Lung (tissue), 12 donors: ENCODE data around the gene MOB4. TPM values are rescaled to one million over a fixed set of nuclear protein-coding genes. Genes with fewer than 3 reads are reported as not detected.
"Not testable (repeated sequence)": the region's sequence is repeated elsewhere in the genome, so short reads cannot be mapped to it uniquely, and the experiment has no call there.

Experiments used
- ATAC-seq: fragments of 200-7000 bp; cut with Tn5 transposase; one replicate; pipeline ENCODE4 v1.9.1; 2020; ENCODE audit warnings: moderate number of reproducible peaks; ENCODE audit not compliant: insufficient read depth, low FRiP score
- DNase-seq, 3 donors: peaks; one replicate each; pipeline ENCODE4 v3.0.0-alpha.2; 2013 to 2017
- H3K27ac ChIP-seq, 2 donors: one replicate each; pipeline ENCODE4 v1.5.1; 2013; ENCODE audit warnings: mild to moderate bottlenecking in 2 of 2, moderate library complexity in 2 of 2, control low read depth in 1 of 2, inconsistent platforms in 1 of 2, low read depth in 1 of 2, low read length in 1 of 2
- H3K27me3 ChIP-seq, 3 donors: one replicate each; pipeline ENCODE4 v1.5.1; 2013; ENCODE audit warnings: low read length in 2 of 3; ENCODE audit not compliant: control insufficient read depth in 3 of 3, insufficient read depth in 3 of 3
- H3K36me3 ChIP-seq, 4 donors: one replicate each; pipeline ENCODE4 v1.5.1; 2013; ENCODE audit warnings: low read length in 4 of 4, mild to moderate bottlenecking in 1 of 4, moderate library complexity in 1 of 4; ENCODE audit not compliant: control insufficient read depth in 4 of 4, insufficient read depth in 4 of 4
- H3K4me1 ChIP-seq, 5 donors: one replicate each; pipeline ENCODE4 v1.5.1; 2013; ENCODE audit warnings: low read length in 5 of 5, mild to moderate bottlenecking in 2 of 5, moderate library complexity in 1 of 5; ENCODE audit not compliant: control insufficient read depth in 5 of 5, insufficient read depth in 5 of 5
- H3K4me3 ChIP-seq: one replicate; pipeline ENCODE4 v1.5.1; 2013; ENCODE audit warnings: mild to moderate bottlenecking, control low read depth, moderate library complexity
- H3K9ac ChIP-seq, 2 donors: one replicate each; pipeline ENCODE4 v1.5.1; 2013; ENCODE audit warnings: low read length in 2 of 2, control low read depth in 1 of 2; ENCODE audit not compliant: insufficient read depth in 1 of 2
- H3K9me3 ChIP-seq, 4 donors: one replicate each; pipeline ENCODE4 v1.5.1; 2013; ENCODE audit warnings: low read length in 3 of 4, mild to moderate bottlenecking in 1 of 4, moderate library complexity in 1 of 4; ENCODE audit not compliant: control insufficient read depth in 4 of 4, insufficient read depth in 3 of 4
- CTCF ChIP-seq: IDR thresholded peaks from 2 replicates; pipeline ENCODE4 v1.5.1; 2012; ENCODE audit warnings: mild to moderate bottlenecking; ENCODE audit errors: control extremely low read depth, extremely low read depth
- WGBS, 2 donors: extraction: QIAGEN DNeasy Blood & Tissue Kit; methylation state at CpG; one replicate each; pipeline ENCODE4 v1.1.7; 2013; 5-methylcytosine and 5-hydroxymethylcytosine counted together
- polyA plus RNA-seq, 2 donors: library from polyadenylated mRNA; stranded (reverse); fragments of 200-250 nt; gene quantifications; one replicate each; pipeline ENCODE4 v1.2.1, GENCODE V29; 2013
- total RNA-seq, 2 donors: library from RNA; depleted of rRNA in 1 of 2; stranded (reverse); fragments of >200 nt in 1 of 2; gene quantifications; one replicate each; pipeline ENCODE4 v1.2.1, GENCODE V29; 2014 to 2021
- donor health status: control.
- donor health status: control.
- donor health status: Bipolar disorder and iron deficiency.
- donor health status: healthy.
- donor health status: DM: yes; HTN: yes; CAD: no.

Gene MOB4
- total and polyA plus RNA-seq, 4 donors: 18.9 to 48.1 (median 26.0) TPM

GRCh38 chr2:197548582-197548981 is 32.7 kb downstream of the MOB4 start:
- DNase-seq (no peak), ATAC-seq (no peak)
- Histone ChIP-seq H3K36me3 (peaks cover 11 to 19% (median 14%) of the 10 kb centered on the region in 4 donors), H3K27me3 (no peaks in the 10 kb centered on the region), H3K4me1 (no peaks in the 10 kb centered on the region), H3K9ac (no peak overlapping the region), H3K4me3 (no peak overlapping the region), H3K27ac (no peak overlapping the region), H3K9me3 (no peaks in the 10 kb centered on the region)
- TF ChIP-seq CTCF: no peak
- 93 to 97% methylated on average over 5 of the region's 5 CpGs for whole genome bisulfite sequencing, 2 donors

GRCh38 chr2:197551260-197551659 is 35.4 kb downstream of the MOB4 start:
- H3K36me3 ChIP-seq: peaks cover 6 to 17% (median 15%) of the 10 kb centered on the region in 4 donors
- ATAC-seq: not testable (repeated sequence)

GRCh38 chr2:197555467-197555866 is 39.6 kb downstream of the MOB4 start:
- Histone ChIP-seq H3K36me3 (peaks cover 6 to 20% (median 8%) of the 10 kb centered on the region in 4 donors), H3K9me3 (no peaks in the 10 kb centered on the region), H3K4me1 (peaks cover 0 to 5% (median 0%) of the 10 kb centered on the region in 5 donors), H3K4me3 (no peak overlapping the region), H3K27me3 (no peaks in the 10 kb centered on the region), H3K27ac (no peak overlapping the region), H3K9ac (no peak overlapping the region)
- DNase-seq (no peak), ATAC-seq (no peak)
- no peak for TF ChIP-seq CTCF

More at GRCh38 chr2:197551260-197551659, 35.4 kb downstream of the MOB4 start:
- H3K27me3 ChIP-seq, H3K27ac ChIP-seq, H3K9ac ChIP-seq, H3K4me3 ChIP-seq, H3K9me3 ChIP-seq, H3K4me1 ChIP-seq, DNase-seq: not testable (repeated sequence)
- 69 to 85% methylated on average over 2 of the region's 2 CpGs for WGBS, 2 donors

- peaks cover 0 to 17% (median 8%) of the 10 kb centered on the region in 4 donors for H3K36me3 ChIP-seq
- TF ChIP-seq CTCF: no peak
- DNase-seq (peak in 2 of 3 donors; percentile 16 to 37), ATAC-seq (peak; percentile 45)
- peaks cover 0 to 5% (median 0%) of the 10 kb centered on the region in 5 donors for H3K4me1 ChIP-seq
- no peaks in the 10 kb centered on the region for H3K27me3 ChIP-seq
- no peak overlapping the region for H3K9ac ChIP-seq
- no peaks in the 10 kb centered on the region for H3K9me3 ChIP-seq
- no peak overlapping the region for H3K4me3 ChIP-seq
- 15 to 30% methylated on average over 1 of the region's 1 CpG for WGBS, 2 donors
- H3K27ac ChIP-seq: no peak overlapping the region
Observed at GRCh38 chr2:197556456-197556855, 40.6 kb downstream of the MOB4 start.
